Stimulated activated CD4-positive, alpha-beta T cell treated with anti-CD3 and anti-CD28 coated beads, TNF-alpha, amount 100 ng/mL, for 48 hours (primary cell): ENCODE results near the gene DUSP15.
"Not testable (repeated sequence)": the region's sequence is repeated elsewhere in the genome, so short reads cannot be mapped to it uniquely, and the experiment has no call there.

Source experiments
- DNase-seq, 3 donors: peaks; one replicate each; pipeline ENCODE4 v3.0.0-alpha.2; 2020; ENCODE audit warnings: low read depth in 3 of 3

DUSP15 gene

DNA sequence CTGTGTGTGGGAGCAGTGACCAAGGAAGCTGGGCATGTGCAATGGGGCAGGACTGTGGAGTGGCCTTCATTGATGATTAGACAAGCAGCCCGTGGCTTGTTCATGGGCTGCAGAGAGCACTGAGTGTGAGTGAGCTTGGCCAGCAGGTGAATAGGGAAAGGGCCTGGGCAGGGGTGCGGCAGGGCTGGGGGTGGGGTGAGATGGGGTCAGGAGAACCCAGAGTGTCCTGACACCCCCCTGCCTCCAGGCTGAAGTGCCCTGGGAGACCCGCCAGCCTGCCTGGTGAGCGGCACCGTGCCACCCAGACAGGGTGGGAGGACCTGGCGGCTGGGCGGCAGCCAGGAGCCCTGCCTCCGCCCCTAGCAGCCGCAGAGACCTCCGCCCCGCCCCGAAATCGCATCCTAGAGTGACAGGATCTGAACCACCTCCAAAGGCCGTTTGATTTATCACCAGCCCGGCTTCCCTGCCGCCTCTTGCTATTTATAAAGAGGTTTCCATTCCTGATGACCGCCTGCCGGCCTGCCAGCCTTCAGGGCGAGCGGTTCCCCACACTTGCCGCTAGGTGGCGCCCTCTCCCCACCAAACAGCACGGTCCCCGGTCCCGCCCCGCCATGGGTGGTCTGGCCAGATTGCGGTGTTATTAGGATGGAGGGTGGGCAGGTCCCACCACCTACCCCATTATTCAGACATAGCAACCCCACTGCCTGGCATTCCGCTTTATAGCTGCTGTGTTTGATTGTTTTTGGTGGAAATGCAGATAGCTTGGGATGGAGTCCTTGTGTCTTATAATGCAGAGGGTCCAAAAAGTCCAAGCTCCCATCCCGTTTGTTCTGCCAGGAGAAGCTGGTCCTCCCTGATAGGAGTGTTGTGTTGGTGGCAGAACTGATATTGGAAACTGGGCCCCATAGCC lies 47.7 kb downstream of the DUSP15 start:
- DNase-seq: peak; percentile 48 to 65 (median 55)

DNA sequence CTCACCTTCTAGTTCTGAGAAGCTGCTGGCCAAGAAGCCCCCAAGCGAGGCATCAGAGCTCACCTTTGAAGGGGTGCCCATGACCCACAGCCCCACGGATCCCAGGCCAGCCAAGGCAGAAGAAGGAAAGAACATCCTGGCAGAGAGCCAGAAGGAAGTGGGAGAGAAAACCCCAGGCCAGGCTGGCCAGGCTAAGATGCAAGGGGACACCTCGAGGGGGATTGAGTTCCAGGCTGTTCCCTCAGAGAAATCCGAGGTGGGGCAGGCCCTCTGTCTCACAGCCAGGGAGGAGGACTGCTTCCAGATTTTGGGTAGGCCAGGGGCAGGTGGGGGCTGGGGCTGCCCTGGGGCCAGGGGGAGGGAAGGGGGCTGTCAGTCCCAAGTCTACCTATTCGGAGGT lies 48.9 kb downstream of the DUSP15 start:
- no peak for DNase-seq

DNA sequence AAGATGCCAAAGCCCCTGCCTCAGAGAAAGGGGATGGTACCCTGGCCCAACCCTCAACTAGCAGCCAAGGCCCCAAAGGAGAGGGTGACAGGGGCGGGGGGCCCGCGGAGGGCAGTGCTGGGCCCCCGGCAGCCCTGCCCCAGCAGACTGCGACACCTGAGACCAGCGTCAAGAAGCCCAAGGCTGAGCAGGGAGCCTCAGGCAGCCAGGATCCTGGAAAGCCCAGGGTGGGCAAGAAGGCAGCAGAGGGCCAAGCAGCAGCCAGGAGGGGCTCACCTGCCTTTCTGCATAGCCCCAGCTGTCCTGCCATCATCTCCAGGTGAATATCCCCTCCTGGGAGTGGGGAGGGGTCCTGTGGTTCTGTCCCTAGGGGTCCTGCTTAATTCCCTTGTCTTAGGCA lies 50.1 kb downstream of the DUSP15 start:
- no peak for DNase-seq

DNA sequence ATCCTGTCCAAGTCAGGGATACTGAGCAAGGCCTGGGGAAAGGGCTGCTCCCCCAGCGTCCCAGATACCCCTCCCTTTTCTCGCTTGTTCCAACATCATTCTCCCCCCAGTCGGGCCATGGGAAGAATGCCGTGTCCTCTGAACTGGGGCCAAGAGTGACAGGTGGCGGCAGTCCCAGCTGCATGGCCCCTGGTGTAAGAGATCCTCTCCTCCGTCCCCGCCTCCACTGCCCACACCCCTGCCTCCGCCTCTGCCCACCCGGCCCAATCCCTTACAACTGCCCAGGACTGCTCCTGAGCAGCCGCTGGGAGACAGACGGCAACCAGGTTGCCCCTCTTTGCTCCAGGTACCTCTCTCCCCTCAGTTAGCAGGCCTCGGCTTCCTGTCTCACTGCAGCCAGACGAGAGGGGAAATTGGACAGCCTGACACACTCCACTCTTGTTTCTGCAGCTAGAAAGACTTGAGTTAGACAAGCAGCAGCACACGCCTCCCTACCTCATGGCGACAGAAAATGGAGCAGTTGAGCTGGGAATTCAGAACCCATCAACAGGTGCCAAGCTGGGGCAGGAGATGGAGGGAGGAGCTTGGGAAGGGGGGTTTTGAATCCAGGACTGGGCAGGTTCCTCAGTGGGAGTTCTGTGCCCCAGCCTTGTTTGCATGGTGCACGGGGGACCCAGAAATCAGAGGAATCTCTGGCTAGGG lies 51.1 kb downstream of the DUSP15 start, which contains the start of gene MYLK2:
Gene MYLK2 (plus strand): TSS at position 274 of the 702 bp plus-strand sequence. CDS start 225 bp downstream, at position 499.
- no peak for DNase-seq

DNA sequence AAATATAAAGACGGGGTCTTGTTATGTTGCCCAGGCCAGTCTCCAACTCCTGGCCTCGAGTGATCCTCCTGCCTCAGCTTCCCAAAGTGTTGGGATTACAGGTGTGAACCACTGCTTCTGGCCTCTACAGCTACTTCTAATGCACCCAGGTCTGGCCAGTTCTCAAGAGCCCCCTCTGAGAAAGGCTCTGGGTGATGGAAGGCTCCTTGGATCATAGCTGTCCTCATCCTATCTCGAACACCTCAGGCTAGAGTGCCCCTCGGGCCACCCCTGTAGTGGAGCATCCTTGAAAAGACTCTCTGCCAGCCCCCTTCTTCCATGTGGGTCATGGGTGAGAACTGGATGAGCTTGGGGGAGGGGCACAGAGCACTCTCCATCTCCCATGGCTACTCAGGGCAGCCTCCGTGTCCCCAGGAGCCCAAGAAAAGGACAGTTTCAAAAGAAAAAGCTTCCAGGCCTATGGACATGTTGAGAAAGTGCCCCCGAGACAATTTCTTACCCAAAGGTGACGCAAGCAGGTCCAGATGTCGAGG lies 51.9 kb downstream of the DUSP15 start:
- DNase-seq: no peak

DNA sequence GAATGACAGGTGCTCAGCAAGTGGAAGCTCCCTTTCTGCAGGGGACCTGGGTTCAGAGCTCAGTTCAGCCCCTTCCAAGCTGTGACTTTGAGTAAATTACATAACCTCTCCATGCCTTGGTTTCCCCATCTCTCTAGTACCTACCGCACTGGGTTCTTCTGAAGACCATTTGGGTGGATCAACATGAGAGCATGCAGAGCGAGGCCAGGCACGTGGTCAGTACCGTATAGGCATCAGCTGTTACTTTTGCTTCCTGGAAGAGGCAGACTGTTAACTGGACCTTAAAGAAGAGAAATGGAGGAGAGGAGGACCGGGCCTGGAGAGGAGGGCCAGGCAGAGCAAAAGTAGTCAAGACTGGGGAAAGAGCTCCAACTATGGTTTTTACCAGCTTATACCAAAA lies 52.9 kb downstream of the DUSP15 start:
- DNase-seq: no peak

DNA sequence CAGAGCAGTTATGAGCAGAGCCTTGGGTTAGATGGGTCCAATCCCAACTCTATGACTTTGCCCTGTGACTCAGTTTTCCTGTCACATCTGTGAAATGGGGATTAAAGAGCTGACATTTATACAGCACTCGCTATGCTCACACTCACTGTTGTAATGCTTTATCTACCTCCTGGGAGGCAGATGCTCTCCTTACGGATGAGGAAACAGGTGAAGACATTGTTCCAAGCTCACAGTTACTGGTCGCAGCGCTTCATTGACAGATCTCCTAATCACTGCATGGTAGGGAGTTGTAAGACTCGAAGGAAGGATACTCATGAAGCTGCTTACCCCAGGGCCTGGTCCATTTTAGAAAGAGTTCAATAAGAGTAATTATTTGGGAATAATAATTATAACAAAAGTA lies 54.1 kb downstream of the DUSP15 start:
- DNase-seq: no peak

DNA sequence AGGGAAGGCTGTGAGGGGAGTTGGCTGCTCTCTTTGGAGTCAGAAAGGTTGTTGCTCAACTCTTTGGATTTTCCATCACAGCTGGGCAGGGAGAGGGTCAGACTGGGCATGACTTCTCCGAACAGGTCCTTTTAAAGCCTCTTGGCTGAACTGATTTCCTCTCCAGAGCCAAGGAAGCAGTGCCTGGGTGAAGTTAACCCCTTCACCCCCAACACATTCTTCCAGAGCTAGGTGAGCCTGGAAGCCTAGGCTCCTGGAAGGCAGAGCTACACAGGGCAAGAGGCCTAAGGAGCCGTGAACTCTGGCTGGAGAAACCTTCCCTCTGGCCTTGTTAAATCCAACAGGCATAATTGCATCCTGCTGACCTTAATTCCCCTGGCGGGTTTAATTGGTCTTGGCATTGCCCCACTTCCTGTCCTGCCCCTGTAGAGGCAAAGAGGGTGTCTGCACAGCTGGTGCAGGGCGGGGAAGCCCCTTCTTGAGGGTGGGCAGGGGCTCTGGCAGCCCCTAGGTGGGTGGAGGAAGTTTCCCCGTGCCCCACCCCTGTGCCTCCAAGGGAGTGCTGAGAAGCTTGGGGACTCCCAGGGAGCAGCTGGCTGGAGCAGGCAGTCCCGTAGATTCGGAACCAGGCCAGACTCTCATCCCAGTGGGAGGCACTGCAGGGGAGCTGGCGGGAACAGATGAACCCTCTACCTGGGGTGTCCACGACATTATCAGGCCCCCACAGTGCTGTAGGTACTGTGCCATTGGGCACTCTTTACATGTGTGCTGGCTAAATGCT lies 54.7 kb downstream of the DUSP15 start:
- DNase-seq: no peak

DNA sequence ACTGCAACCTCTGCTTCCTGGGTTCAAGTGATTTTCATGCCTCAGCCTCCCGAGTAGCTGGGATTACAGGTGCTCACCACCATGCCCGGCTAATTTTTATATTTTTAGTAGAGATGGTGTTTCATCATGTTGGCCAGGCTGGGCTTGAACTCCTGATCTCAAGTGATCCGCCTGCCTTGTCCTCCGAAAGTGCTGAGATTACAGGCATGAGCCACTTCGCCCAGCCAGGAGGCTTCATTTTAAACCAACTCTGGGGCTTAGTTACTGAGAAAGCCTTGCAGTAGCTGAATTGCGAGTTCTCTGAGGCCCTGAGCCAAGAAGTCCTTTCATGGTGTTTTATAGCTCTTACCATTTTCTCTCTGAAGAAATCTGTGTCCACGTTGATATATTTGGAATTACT lies 56.2 kb downstream of the DUSP15 start:
- not testable (repeated sequence) for DNase-seq

DNA sequence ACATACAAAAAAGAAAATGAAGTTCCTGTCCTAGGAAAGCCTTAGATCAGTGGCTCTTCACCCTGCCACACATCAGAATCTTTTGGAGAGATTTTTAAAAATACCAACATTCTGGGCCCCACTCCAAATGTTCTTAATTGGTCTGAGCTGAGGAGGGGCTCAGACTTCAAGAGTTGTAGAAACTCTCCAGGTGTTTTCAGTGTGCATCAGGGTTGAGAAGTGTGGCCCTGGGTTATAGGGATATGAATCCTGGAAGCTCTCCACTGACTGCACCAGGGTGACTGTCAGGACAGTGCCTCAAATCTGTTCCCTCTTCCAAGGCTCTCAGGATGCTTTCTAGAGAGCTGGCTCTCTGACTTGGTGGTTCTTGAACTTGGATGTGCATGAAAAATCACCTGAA lies 56.7 kb downstream of the DUSP15 start:
- DNase-seq: no peak

DNA sequence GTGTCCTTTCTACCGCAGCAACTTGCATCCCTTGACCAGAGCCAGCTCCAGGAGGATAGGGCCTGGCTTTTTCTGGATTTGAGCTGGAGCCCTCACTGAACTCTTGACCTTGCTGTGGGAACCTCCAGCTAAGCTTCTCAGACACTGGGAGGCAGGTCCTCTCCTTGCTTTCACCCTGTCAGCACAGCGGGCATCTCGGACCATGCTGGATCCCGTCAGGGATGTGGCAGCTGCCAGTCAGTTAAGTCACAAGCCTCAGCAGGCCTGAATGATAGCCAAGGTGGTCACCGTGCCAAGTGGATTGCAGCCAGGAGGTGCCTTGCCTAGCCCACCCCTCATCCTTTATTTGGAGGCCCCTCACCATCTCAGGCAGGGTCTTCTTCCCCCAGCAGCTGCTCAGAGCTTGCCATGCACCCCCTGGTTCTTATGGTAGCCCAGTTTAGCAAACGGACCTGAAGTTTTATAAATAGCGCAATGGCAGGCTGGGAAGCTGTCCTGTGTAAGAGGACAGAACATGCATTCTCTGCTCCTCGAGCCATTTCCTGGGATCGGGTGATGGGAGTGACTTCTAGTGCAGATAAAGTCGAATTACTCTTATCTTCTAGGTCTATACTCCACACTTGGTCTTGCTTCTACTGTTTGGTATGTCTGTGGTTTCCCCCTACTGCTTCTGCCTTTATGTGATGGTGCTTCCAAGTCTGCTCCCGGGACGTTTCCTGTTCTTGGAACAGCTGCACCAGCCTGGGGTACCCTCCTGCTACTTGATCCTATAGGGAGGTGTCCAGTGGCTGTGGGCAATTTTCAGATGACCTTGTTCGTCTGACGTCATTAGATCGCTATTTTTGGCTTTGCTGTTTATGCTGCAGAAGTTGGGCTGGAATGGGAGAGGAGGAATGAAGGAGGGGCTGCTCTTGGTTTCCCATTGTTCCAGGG lies 58.3 kb downstream of the DUSP15 start:
- no peak for DNase-seq

DNA sequence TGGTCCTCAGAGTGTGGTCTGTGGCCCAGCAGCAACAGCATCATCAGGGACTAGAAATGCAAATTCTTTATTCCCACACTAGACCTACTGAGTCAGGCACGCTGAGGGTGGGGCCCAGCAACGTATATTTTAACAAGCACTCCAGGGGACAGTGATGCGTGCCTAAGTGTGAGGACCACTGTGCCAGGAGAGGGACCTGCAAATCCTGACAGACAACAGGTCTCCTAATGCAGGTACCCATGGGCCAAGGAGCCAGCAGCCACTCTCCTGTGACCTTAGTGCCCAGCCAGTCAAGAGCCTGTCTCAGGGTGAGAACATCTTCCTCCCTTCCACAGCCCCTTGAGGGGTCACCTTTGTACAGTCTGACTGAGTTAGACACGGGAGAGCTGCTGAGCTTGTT lies 59.1 kb downstream of the DUSP15 start:
- DNase-seq: no peak
